ENCODE data around the gene CREB3L4. TPM values are rescaled to one million over a fixed set of nuclear protein-coding genes. Genes with fewer than 3 reads are reported as not detected.
A peak's percentile ranks its signal among the peaks of the same experiment; 100 is the strongest.

CREB3L4 gene
- total and polyA plus RNA-seq, 2 of the 13 experiments (the other 11 are each of a cell fraction or from before 2014, with no cell fraction given), result 9.9 to 18.7 TPM

- TF ChIP-seq SIX4 (CRISPR knock-in tag; IDR thresholded peaks at IDR 0.05) (peak; percentile 95), ZNF782 (CRISPR knock-in tag; IDR thresholded peaks at IDR 0.05; ENCODE audit: borderline replicate concordance) (no peak), ZNF777 (CRISPR knock-in tag; IDR thresholded peaks at IDR 0.05) (no peak), ZNF263 (CRISPR knock-in tag; IDR thresholded peaks at IDR 0.05) (peak; percentile 57), ZNF766 (CRISPR knock-in tag; IDR thresholded peaks at IDR 0.05; ENCODE audit: borderline replicate concordance) (peak; percentile 89; the same call in 1 of the 2 replicates), MXD4 (CRISPR knock-in tag; IDR thresholded peaks at IDR 0.05) (peak; percentile 81), CSRNP2 (CRISPR knock-in tag; conservative IDR thresholded peaks at IDR 0.05; ENCODE audit: low read depth) (no peak; the same call in 1 of the 2 replicates), TCF7L2 (IDR thresholded peaks at IDR 0.05; ENCODE audit: low read depth, low read length) (no peak), CEBPZ (IDR thresholded peaks at IDR 0.05; ENCODE audit: low read length) (no peak), GATAD1 (CRISPR knock-in tag; IDR thresholded peaks at IDR 0.05) (peak; percentile 43), CCAR2 (optimal IDR thresholded peaks at IDR 0.05; ENCODE audit: low read depth, low read length) (no peak), ZBTB10 (CRISPR knock-in tag; IDR thresholded peaks at IDR 0.05; ENCODE audit: borderline replicate concordance) (no peak), ZNF720 (CRISPR knock-in tag; IDR thresholded peaks at IDR 0.05) (no peak), FIP1L1 (IDR thresholded peaks at IDR 0.05; ENCODE audit: borderline replicate concordance, insufficient read depth, low read depth, low read length) (no peak), ZNF839 (CRISPR knock-in tag; IDR thresholded peaks at IDR 0.05; ENCODE audit: borderline replicate concordance) (0 out of 2 replicates have a peak, but pooled peaks have one; percentile 73), MED1 (CRISPR knock-in tag; IDR thresholded peaks at IDR 0.05) (peak; percentile 61)
Measured at GRCh38 chr1:153967107-153967999, at the start of gene CREB3L4 (continued).

Data from HepG2 (cell line).